GM18907 (cell line): ENCODE results near the gene PHF21B.
"Not testable (repeated sequence)": the region's sequence is repeated elsewhere in the genome, so short reads cannot be mapped to it uniquely, and the experiment has no call there.

ENCODE experiments used
- ATAC-seq: cut with Tn5 transposase; IDR thresholded peaks from one replicate; pipeline ENCODE4 v1.9.1; 2021; ENCODE audit warnings: mild to moderate bottlenecking, moderate library complexity; ENCODE audit not compliant: unreplicated experiment

Gene PHF21B

DNA sequence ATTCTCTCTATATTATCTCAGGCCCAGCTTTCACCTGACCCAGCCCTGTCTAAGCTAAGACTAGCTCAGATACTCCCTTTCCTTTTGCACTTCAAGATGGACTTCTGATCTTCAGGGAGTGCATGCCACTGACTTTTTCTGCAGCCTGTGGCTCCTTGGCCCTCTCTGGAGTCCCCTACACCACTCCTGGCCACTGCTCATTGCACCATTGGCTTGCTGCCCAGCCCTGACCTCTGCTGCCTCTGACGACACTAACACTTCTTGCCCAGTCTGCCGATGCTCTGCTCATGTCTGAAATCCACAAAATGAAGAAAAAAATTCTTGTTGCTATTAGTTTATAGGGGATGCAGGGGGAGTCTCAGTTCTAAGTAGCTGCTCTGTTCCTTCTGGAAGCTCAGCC is 106.6 kb downstream of the PHF21B start:
- ATAC-seq, result not testable (repeated sequence)

GRCh38 chr22:44901301-44901700 is 108.5 kb downstream of the PHF21B start:
- no peak for ATAC-seq

DNA sequence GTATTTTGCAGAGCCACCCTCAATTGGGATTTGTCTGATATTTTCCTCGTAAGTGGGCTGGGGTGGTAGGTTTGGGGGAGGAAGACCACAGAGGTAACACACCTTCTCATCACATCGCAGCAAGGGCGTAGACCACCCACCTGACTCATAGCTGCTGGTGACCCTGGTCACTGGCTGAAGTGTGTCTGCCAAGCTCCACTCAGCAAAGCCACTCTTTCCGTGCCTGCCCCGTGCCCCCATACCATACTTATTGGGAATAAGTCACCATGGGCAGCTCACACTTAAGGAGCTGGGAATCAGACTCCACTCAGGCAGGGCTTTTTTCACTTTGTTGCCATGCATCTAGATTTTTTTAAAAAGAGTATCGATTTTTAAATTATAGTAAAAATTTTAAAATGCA is 111.6 kb downstream of the PHF21B start:
- ATAC-seq, result no peak

- no peak for ATAC-seq
Measured at GRCh38 chr22:44895296-44896055, 114.3 kb downstream of the PHF21B start.

DNA sequence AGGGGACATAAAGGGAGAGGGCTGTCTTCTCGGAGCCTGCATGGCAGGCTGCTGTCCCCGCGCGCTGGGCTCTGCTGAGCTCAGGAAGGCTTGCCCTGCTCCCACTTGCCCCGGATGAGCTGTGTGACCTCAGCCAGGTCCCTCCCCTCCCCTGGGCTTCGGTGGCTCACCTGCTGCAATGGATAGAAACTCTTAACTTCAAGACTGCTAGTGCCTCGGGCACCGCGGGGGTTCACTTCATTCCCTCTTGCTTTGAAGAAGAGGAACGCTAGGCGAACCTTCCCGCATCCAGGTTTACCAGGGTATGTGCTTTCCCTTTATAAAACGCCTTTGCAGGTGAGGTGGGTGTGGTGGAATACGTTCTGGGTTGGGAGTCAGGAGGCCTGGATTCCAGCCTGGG is 115.0 kb downstream of the PHF21B start:
- no peak for ATAC-seq

- no peak for ATAC-seq
Measured at GRCh38 chr22:44894321-44894720, 115.5 kb downstream of the PHF21B start.

- no peak for ATAC-seq
Measured at GRCh38 chr22:44893731-44894080, 116.1 kb downstream of the PHF21B start.

DNA sequence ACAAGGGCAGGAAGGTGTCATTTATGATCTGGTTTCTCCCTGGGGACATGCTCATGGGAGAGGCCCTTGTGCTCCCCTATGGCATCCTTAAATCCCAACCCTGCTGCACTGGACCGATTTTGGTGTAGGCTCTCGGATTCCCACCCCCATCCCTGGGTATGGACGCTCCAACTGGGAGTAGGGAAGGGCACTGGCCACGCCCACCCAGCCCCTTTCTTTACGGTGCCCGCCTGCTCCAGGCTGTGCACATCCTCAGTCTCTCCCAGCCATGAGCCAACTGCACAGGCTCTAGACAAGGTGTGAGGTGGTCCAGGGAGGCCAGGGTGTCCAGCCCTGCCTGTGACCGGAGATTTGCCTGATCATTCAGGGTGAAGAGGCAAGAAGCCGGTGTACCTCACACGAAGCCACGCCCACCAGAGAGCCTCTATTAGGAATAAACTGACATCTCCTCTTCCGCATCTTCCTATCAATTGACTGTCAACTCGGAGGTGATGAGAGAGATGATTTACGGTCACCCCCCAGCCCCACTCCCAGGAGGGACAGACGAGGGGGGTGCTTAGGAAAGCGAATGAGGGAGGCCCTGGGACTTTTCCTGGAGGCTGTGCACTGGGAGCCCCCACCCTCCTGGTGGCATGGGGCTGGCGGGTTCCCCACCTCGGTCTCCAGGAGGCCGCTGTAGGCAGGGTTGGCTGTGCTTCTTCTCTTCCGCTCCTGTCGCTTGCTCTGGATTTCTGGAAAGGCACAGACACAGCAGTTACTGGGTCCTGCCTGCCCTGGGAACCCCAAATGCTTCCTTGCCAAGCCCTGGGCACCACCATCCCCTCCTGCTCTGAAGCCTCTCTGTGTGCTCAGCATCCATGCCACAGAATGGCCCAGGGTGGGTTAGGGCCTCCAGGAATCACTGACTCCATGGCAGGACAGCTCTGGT is 116.7 kb downstream of the PHF21B start:
- no peak for ATAC-seq

GRCh38 chr22:44892243-44892642 is 117.6 kb downstream of the PHF21B start:
- no peak for ATAC-seq

DNA sequence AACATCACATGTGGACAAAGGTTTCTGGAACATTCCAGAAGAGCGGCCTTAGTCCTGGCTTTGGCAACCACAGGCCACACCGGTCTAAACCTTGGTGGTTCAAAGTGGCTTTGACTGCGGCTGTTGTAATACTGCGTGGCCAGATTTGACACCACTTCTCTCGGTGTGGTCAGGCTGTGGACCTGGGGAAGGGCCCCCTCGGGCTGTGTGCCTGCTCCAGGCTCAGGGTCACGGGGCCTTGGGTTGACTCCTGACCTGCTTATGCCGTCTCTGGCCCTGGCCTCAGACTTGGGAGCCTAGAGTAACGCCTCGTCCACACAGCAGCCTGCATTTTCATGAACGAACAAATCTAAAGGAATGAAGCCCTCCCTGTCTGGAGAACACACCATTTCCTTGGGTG is 118.0 kb downstream of the PHF21B start:
- no peak for ATAC-seq

DNA sequence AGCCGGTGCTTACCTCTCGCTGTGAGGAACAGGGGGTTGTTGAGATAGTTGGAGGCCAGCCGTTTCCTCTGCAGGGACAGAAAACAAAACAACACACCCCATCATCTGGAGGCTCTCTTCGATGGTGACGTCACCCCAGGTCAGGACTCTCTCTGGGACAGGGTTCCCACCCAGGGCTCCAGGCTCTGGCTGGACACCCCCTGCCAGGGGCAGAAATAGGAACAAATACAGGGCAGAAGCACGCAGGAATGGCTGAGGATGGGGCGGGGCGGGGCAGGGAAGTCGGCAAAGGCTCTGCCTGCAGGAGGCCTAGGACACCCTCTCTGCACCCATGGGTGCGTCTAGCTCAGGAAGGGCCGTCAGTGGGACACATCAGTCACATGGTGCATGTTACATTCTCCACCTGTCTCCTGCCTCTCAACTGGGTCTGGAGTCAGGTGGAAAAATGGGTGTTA is 118.5 kb downstream of the PHF21B start:
- no peak for ATAC-seq

DNA sequence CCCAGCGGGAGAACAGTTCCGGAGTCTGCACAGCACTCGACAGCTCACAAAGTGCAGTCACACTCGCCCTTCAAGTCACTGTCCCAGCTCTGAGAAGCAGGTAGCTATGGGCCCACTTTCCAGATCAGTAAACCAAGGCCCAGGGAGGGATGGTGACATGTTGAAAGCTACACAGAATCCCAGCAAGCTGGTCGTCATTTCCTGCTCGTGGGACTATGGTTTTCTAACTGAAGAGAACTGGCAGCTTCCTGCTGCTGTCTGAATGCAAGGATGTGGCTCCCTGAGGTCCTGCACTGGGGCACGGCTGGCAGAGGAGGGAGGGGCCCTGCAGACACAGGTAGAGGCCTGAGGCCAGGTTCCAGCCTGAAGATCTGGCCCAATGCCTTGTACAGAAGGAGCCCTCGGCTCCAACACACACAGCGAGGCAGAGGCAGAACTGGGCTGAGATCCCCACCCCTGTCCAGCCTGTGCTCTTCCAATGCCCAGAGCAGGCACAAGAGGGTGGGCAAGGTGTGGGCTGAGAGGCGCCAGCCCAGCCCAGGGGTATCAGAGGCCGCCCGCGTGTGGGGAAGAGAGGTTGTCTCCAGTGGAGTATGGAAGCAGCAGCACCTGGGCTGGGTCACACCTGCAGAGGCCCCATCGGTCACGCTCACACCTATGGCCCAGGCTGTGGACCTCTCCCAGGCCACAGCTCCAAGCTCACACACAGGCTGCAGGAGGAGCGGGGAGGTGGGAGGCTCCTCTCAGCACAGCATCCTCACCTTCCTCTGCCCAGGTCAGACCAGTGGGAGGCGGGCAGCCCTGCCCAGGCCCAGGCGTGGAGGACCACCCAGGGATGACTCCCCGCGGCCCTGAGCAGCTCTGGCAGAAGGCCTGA is 119.2 kb downstream of the PHF21B start:
- no peak for ATAC-seq

- ATAC-seq, result no peak
Measured at GRCh38 chr22:44889255-44889878, 120.4 kb downstream of the PHF21B start.

DNA sequence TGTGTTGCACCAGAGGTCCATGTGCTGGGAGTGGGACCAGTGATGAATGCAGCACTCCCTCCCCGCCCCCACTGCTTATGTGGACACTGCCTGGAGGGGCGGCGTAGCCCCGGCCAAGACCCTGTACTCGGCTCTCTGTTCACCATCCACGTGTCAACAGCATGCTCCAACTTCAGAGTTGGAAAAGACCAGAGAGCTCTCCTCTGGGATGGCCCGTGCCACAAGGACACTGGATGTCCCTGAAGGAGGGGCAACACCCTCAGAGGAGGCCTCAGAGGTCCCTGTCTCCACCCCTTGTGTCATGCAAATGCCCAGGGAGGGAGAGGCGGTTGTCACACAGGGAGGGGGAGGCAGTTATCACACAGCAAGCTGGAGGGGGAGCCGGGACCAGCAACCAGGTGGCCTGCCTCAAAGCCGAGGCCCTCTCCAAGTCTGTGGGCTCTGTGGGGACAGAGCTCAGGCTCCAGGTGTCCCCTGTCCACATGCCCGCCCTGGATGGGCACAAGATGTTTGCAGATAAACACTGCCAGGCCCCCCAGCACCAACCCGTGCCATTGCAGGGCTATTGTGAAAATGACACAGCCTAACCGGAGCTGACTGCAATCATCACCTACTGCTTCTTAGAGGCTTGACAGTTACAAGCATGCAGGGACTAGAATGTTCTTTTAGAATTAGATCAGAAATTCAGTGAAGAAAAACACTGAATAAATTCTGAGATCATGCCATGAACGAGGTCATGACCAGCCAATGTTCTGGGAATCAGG is 121.1 kb downstream of the PHF21B start:
- ATAC-seq, result no peak

- no peak for ATAC-seq
Measured at GRCh38 chr22:44887941-44888366, 121.9 kb downstream of the PHF21B start.

- ATAC-seq, result no peak
Measured at GRCh38 chr22:44885806-44886360, 123.9 kb downstream of the PHF21B start.

GRCh38 chr22:44884968-44885805 is 124.6 kb downstream of the PHF21B start:
- ATAC-seq, result no peak

DNA sequence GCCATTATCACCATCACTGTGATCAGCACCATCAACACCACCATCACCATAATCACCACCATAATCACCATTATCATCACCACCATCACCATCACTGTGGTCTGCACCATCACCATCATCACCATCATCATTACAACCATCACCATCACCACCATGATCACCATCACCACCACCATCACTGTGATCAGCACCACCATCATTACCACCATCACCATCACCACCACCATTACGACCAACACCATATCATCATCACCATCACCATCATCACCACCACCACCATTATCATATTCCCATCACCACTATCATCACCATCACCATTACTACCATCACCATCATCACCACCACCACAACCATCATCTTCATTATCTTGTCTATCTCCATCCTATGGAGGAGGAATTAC is 125.2 kb downstream of the PHF21B start:
- no peak for ATAC-seq

- ATAC-seq, result no peak
Measured at GRCh38 chr22:44883011-44883421, 126.8 kb downstream of the PHF21B start.
